ENCODE results near the gene C16orf96.

Gene C16orf96

DNA sequence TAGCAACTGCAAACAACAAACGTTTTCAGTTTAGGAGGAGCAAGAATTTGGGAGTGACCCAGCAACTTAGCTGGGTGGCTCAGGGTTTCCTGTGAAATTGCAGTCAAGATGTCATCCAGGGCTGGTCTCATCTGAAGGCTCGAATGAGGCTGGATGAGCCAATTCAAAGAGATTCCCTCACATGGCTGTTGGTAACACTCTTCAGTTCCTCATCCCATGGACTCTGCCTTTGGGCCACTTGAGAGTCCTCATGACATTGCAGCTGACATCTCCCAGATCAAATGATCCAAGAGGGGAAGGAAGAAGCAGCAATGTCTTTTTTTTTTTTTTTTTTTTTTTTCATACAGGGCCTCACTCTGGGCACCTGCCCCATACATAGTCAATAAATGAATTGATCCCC, 32.2 kb downstream of the C16orf96 start:
- Histone ChIP-seq H3K36me3 (ENCODE audit: control insufficient read depth, insufficient read depth, low read length) (no peaks in the 10 kb centered on the region), H3K4me1 (ENCODE audit: control insufficient read depth, insufficient read depth, low read length, poor library complexity, severe bottlenecking) (no peaks in the 10 kb centered on the region), H3K9me3 (ENCODE audit: control insufficient read depth, low read length) (peaks cover 7% of the 10 kb centered on the region), H3K27ac (ENCODE audit: low read depth, low read length, severe bottlenecking) (no peak overlapping the region), H3K4me3 (ENCODE audit: extremely low read depth, insufficient read depth, low read length, poor library complexity, severe bottlenecking) (no peak overlapping the region)
- WGBS, 2 experiments (ENCODE audit: insufficient coverage in 2 of 2) = 72 to 86% methylated on average over 2 of the region's 2 CpGs

- Histone ChIP-seq H3K9me3 (ENCODE audit: control insufficient read depth, low read length) (peaks cover 7% of the 10 kb centered on the region), H3K36me3 (ENCODE audit: control insufficient read depth, insufficient read depth, low read length) (no peaks in the 10 kb centered on the region), H3K27ac (ENCODE audit: low read depth, low read length, severe bottlenecking) (no peak overlapping the region), H3K4me1 (ENCODE audit: control insufficient read depth, insufficient read depth, low read length, poor library complexity, severe bottlenecking) (no peaks in the 10 kb centered on the region), H3K4me3 (ENCODE audit: extremely low read depth, insufficient read depth, low read length, poor library complexity, severe bottlenecking) (no peak overlapping the region)
- WGBS, 2 experiments (ENCODE audit: insufficient coverage in 2 of 2) = 94 to 95% methylated on average over 3 to 4 of the region's 6 CpGs
Measured at GRCh38 chr16:4588961-4589360, 32.8 kb downstream of the C16orf96 start.

- Histone ChIP-seq H3K9me3 (ENCODE audit: control insufficient read depth, low read length) (peaks cover 7% of the 10 kb centered on the region), H3K27ac (ENCODE audit: low read depth, low read length, severe bottlenecking) (no peak overlapping the region), H3K36me3 (ENCODE audit: control insufficient read depth, insufficient read depth, low read length) (no peaks in the 10 kb centered on the region), H3K4me3 (ENCODE audit: extremely low read depth, insufficient read depth, low read length, poor library complexity, severe bottlenecking) (no peak overlapping the region), H3K4me1 (ENCODE audit: control insufficient read depth, insufficient read depth, low read length, poor library complexity, severe bottlenecking) (no peaks in the 10 kb centered on the region)
- 88% methylated on average over 4 of the region's 6 CpGs; no CpG with 5 or more reads in 1 of the 2 experiments for WGBS, 2 experiments (ENCODE audit: insufficient coverage in 2 of 2)
Measured at GRCh38 chr16:4591191-4591590, 35.1 kb downstream of the C16orf96 start.

- Histone ChIP-seq H3K9me3 (ENCODE audit: control insufficient read depth, low read length) (peaks cover 7% of the 10 kb centered on the region), H3K4me3 (ENCODE audit: extremely low read depth, insufficient read depth, low read length, poor library complexity, severe bottlenecking) (no peak overlapping the region), H3K27ac (ENCODE audit: low read depth, low read length, severe bottlenecking) (no peak overlapping the region), H3K36me3 (ENCODE audit: control insufficient read depth, insufficient read depth, low read length) (no peaks in the 10 kb centered on the region), H3K4me1 (ENCODE audit: control insufficient read depth, insufficient read depth, low read length, poor library complexity, severe bottlenecking) (no peaks in the 10 kb centered on the region)
- 94 to 95% methylated on average over 17 of the region's 17 CpGs for WGBS, 2 experiments (ENCODE audit: insufficient coverage in 2 of 2)
Measured at GRCh38 chr16:4591706-4592470, 35.7 kb downstream of the C16orf96 start.

DNA sequence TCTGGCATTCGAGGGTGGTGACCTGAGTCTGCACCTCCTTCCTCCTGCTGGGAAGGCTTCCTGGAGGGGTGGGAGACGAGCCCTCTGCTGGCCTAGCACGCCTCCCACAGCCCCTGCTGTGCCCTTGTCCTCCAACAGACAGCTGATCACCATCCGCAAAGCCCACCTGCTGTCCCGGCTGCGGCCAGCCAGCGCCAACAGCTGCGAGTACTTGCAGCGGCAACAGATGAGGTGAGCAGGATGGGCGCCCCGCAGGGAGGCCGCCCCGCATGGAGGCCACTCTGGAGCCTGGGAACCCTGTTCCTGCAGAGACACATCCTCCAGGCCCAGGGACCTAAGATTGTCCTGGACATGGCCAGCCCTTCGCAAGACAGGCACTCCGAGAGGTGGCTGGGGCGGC, 36.9 kb downstream of the C16orf96 start:
- Histone ChIP-seq H3K9me3 (ENCODE audit: control insufficient read depth, low read length) (peaks cover 7% of the 10 kb centered on the region), H3K4me3 (ENCODE audit: extremely low read depth, insufficient read depth, low read length, poor library complexity, severe bottlenecking) (no peak overlapping the region), H3K4me1 (ENCODE audit: control insufficient read depth, insufficient read depth, low read length, poor library complexity, severe bottlenecking) (no peaks in the 10 kb centered on the region), H3K27ac (ENCODE audit: low read depth, low read length, severe bottlenecking) (no peak overlapping the region), H3K36me3 (ENCODE audit: control insufficient read depth, insufficient read depth, low read length) (no peaks in the 10 kb centered on the region)
- 37 to 43% methylated on average over 14 to 15 of the region's 16 CpGs for WGBS, 2 experiments (ENCODE audit: insufficient coverage in 2 of 2)

DNA sequence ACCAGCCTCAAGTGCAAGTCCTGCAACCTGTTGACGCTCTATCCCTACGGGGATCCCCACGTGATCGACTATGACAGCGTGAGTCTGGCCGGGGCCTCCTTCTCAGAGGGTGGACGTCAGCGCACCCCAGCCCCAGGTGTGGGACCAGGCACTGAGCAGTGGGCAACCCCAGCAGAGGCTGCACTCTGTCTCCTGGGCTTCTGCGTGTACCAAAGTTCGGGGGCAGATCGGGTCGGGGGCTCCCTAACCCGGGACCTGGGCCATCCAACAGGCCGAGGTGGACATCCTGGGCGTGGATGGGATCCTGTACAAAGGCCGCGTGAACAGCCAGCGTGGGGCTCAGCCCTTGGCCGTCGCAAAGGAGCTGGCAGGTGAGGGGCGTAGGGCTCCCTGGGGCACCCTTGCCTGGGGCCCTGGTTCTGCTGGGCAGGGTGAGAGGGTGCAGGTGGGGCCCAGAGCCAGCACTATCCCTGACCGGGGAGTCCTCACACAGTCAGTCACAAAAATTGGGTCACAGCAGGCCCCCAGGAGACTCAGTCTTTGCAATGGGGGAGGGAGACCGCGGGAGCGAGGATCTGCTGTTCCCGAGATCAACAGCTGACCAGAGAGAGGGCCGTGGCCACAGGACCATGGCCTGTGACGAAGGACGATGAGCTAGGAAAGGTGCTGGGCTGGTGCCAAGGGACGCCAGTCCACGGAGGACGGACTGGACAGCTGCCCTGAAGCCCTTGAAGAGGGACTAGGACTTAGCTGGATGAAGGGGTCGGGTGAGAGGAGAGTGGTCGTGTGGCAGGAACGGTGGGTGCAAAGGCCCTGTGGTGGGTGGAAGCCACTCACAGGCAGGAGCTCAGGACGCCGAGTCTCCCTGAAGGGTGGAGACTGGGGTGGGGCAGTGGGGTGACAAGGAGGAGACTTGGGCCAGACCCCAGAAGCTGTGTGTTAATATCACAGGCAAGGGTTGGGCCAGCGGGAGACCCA, 38.6 kb downstream of the C16orf96 start:
- 96% methylated on average over 31 to 38 of the region's 38 CpGs for WGBS, 2 experiments (ENCODE audit: insufficient coverage in 2 of 2)
- Histone ChIP-seq H3K4me3 (ENCODE audit: extremely low read depth, insufficient read depth, low read length, poor library complexity, severe bottlenecking) (no peak overlapping the region), H3K4me1 (ENCODE audit: control insufficient read depth, insufficient read depth, low read length, poor library complexity, severe bottlenecking) (no peaks in the 10 kb centered on the region), H3K27ac (ENCODE audit: low read depth, low read length, severe bottlenecking) (no peak overlapping the region), H3K36me3 (ENCODE audit: control insufficient read depth, insufficient read depth, low read length) (no peaks in the 10 kb centered on the region), H3K9me3 (ENCODE audit: control insufficient read depth, low read length) (no peaks in the 10 kb centered on the region)

DNA sequence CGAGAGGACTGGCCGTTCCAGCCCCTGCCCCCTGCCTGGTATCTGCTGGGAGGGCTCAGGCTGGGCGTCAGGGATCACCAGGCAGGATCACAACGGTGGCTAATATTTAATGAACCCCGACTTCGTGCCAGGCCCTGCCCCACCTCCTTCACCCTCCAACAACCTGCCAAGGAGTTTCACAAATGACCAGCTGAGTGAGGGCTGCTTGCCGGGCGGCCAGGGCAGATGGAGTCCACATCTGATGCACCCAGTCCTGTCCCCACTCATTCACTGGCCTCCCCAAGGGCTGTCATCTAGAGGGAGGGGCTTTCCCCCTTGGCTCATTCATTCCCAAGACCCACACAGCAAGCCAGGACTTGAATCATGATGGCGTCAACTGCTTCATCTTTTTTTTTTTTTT, 41.0 kb downstream of the C16orf96 start:
- Histone ChIP-seq H3K4me1 (ENCODE audit: control insufficient read depth, insufficient read depth, low read length, poor library complexity, severe bottlenecking) (no peaks in the 10 kb centered on the region), H3K9me3 (ENCODE audit: control insufficient read depth, low read length) (no peaks in the 10 kb centered on the region), H3K36me3 (ENCODE audit: control insufficient read depth, insufficient read depth, low read length) (no peaks in the 10 kb centered on the region), H3K27ac (ENCODE audit: low read depth, low read length, severe bottlenecking) (no peak overlapping the region), H3K4me3 (ENCODE audit: extremely low read depth, insufficient read depth, low read length, poor library complexity, severe bottlenecking) (no peak overlapping the region)
- 80 to 88% methylated on average over 7 to 8 of the region's 9 CpGs for WGBS, 2 experiments (ENCODE audit: insufficient coverage in 2 of 2)

DNA sequence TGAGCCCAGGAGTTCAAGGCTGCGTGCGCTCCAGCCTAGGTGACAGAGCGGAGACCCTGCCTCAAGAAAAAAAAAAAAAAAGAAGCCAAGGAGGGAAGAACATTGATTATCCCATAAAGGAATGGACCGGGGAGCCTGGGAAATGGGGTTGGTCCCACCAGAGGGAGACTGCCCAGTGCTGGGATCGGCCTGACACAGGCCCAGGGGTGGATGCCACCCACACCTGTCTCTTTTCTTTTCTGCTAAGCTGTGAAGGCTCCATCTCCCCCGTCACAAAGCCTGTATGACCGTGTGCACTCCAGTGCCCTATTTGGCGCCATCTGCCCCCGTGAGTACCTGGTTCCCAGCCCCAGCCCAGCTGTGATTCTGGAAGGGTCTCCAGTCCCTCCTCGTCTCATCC, 42.9 kb downstream of the C16orf96 start:
- H3K36me3 ChIP-seq (ENCODE audit: control insufficient read depth, insufficient read depth, low read length) = no peaks in the 10 kb centered on the region
- no peak overlapping the region for H3K4me3 ChIP-seq (ENCODE audit: extremely low read depth, insufficient read depth, low read length, poor library complexity, severe bottlenecking)
- H3K9me3 ChIP-seq (ENCODE audit: control insufficient read depth, low read length) = no peaks in the 10 kb centered on the region
- WGBS, 2 experiments (ENCODE audit: insufficient coverage in 2 of 2) = 92% methylated on average over 9 of the region's 10 CpGs
- H3K4me1 ChIP-seq (ENCODE audit: control insufficient read depth, insufficient read depth, low read length, poor library complexity, severe bottlenecking) = no peaks in the 10 kb centered on the region
- H3K27ac ChIP-seq (ENCODE audit: low read depth, low read length, severe bottlenecking) = no peak overlapping the region

GRCh38 chr16:4599545-4599944, 43.4 kb downstream of the C16orf96 start:
- H3K4me3 ChIP-seq (ENCODE audit: extremely low read depth, insufficient read depth, low read length, poor library complexity, severe bottlenecking) = no peak overlapping the region
- WGBS, 2 experiments (ENCODE audit: insufficient coverage in 2 of 2) = 90 to 97% methylated on average over 8 of the region's 8 CpGs
- no peaks in the 10 kb centered on the region for H3K9me3 ChIP-seq (ENCODE audit: control insufficient read depth, low read length)
- no peak overlapping the region for H3K27ac ChIP-seq (ENCODE audit: low read depth, low read length, severe bottlenecking)
- no peaks in the 10 kb centered on the region for H3K4me1 ChIP-seq (ENCODE audit: control insufficient read depth, insufficient read depth, low read length, poor library complexity, severe bottlenecking)
- H3K36me3 ChIP-seq (ENCODE audit: control insufficient read depth, insufficient read depth, low read length) = no peaks in the 10 kb centered on the region

- WGBS, 2 experiments (ENCODE audit: insufficient coverage in 2 of 2) = 80 to 88% methylated on average over 13 to 14 of the region's 18 CpGs
Measured at GRCh38 chr16:4601036-4601863, 45.1 kb downstream of the C16orf96 start.

More at GRCh38 chr16:4601036-4601863, 45.1 kb downstream of the C16orf96 start:
- Histone ChIP-seq H3K4me1 (ENCODE audit: control insufficient read depth, insufficient read depth, low read length, poor library complexity, severe bottlenecking) (no peaks in the 10 kb centered on the region), H3K4me3 (ENCODE audit: extremely low read depth, insufficient read depth, low read length, poor library complexity, severe bottlenecking) (no peak overlapping the region), H3K9me3 (ENCODE audit: control insufficient read depth, low read length) (no peaks in the 10 kb centered on the region), H3K36me3 (ENCODE audit: control insufficient read depth, insufficient read depth, low read length) (no peaks in the 10 kb centered on the region), H3K27ac (ENCODE audit: low read depth, low read length, severe bottlenecking) (no peak overlapping the region)

Data from mesodermal cell (in vitro differentiated cells).